OCI-LY7 (cell line): Measurements from ENCODE around the gene SPECC1L. TPM values are rescaled to one million over a fixed set of nuclear protein-coding genes. Genes with fewer than 3 reads are reported as not detected.

Source experiments
- BruUV-seq: library from RNA; stranded (reverse); fragments of 400-500 nt; replicated peaks from 2 replicates; lab custom pipeline; 2021; lab: Mats Ljungman, UMichigan
- CTCF ChIA-PET: fragments of 300-600 bp; sonication (Branson Sonifier 250); formaldehyde crosslinking; loops from one replicate; lab custom pipeline; 2022; ENCODE audit warnings: antibody characterized with exemption; ENCODE audit not compliant: unreplicated experiment; lab: Charles Lee
- POLR2A ChIA-PET: fragments of 300-600 bp; sonication (Branson Sonifier 250); formaldehyde crosslinking; loops from one replicate; lab custom pipeline; 2022; ENCODE audit warnings: antibody characterized with exemption; lab: Charles Lee
- DNase-seq: peaks from one replicate; pipeline ENCODE4 v3.0.0-alpha.2; 2015; ENCODE audit warnings: low spot score
- H2AFZ ChIP-seq: fragments of 200-600 bp; sonication (generic), shearing (Covaris generic); 2 replicates; pipeline ENCODE4 v1.6.1; 2014; ENCODE audit warnings: mild to moderate bottlenecking, antibody characterized with exemption, low read length, moderate library complexity
- H3K27ac ChIP-seq: fragments of 200-600 bp; sonication (generic); 2 replicates; pipeline ENCODE4 v1.5.1; 2014; ENCODE audit warnings: mixed run types, low read depth, mild to moderate bottlenecking, moderate library complexity, low read length, inconsistent platforms; ENCODE audit not compliant: poor library complexity, severe bottlenecking
- H3K36me3 ChIP-seq: fragments of 200-600 bp; sonication (generic); 2 replicates; pipeline ENCODE4 v1.6.1; 2014; ENCODE audit warnings: mild to moderate bottlenecking, antibody characterized with exemption, low read length, moderate library complexity, mixed read lengths; ENCODE audit not compliant: insufficient read depth
- H3K4me1 ChIP-seq: fragments of 200-600 bp; sonication (generic); 2 replicates; pipeline ENCODE4 v1.5.1; 2014; ENCODE audit warnings: mild to moderate bottlenecking, low read length; ENCODE audit not compliant: insufficient read depth, poor library complexity, severe bottlenecking
- H3K4me2 ChIP-seq: fragments of 200-600 bp; sonication (generic); 2 replicates; pipeline ENCODE4 v1.6.1; 2014; ENCODE audit warnings: mild to moderate bottlenecking, low read length
- H3K4me3 ChIP-seq: fragments of 200-600 bp; sonication (generic); 2 replicates; pipeline ENCODE4 v1.5.1; 2014; ENCODE audit warnings: mild to moderate bottlenecking, low read depth, low read length; ENCODE audit not compliant: poor library complexity, severe bottlenecking
- H3K79me2 ChIP-seq: fragments of 200-600 bp; sonication (generic); 2 replicates; pipeline ENCODE4 v1.6.1; 2016; ENCODE audit warnings: low read depth, mild to moderate bottlenecking, low read length, moderate library complexity, mixed read lengths; ENCODE audit not compliant: insufficient read depth
- H3K9me2 ChIP-seq: fragments of 200-600 bp; sonication (generic); 2 replicates; pipeline ENCODE4 v1.6.1; 2016; ENCODE audit warnings: mild to moderate bottlenecking, low read length, mixed read lengths; ENCODE audit not compliant: insufficient read depth
- H3K9me3 ChIP-seq: fragments of 200-600 bp; sonication (generic); 2 replicates; pipeline ENCODE4 v1.6.1; 2014; ENCODE audit warnings: mild to moderate bottlenecking, mixed run types, low read length, mixed read lengths
- H4K20me1 ChIP-seq: fragments of 200-600 bp; sonication (generic); 2 replicates; pipeline ENCODE4 v1.6.1; 2014; ENCODE audit warnings: mild to moderate bottlenecking, antibody characterized with exemption, low read length, moderate library complexity, mixed read lengths; ENCODE audit not compliant: insufficient read depth
- CTCF ChIP-seq: fragments of 200-600 bp; sonication (generic); conservative IDR thresholded peaks from 2 replicates; pipeline ENCODE4 v1.5.1; 2014; ENCODE audit warnings: mild to moderate bottlenecking, antibody characterized with exemption, low read length, moderate library complexity, mixed read lengths
- EZH2phosphoT487 ChIP-seq: fragments of 200-600 bp; sonication (generic); IDR thresholded peaks from 2 replicates; pipeline ENCODE4 v1.6.1; 2018; ENCODE audit warnings: low read depth, borderline replicate concordance, mild to moderate bottlenecking, mixed run types, antibody characterized with exemption, low read length, moderate library complexity, mixed read lengths
- intact Hi-C: fragments of 100-400 bp; cut with micrococcal nuclease; formaldehyde crosslinking; loops from one replicate; pipeline ENCODE4 v1.10.0; 2022; ENCODE audit not compliant: unreplicated experiment
- total RNA-seq, 2 experiments: library from RNA; depleted of rRNA in 1 of 2; stranded (reverse); fragments of >200 nt in 1 of 2; shearing (Covaris generic) in 1 of 2; gene quantifications; 2 replicates each; pipeline ENCODE4 v1.2.3, GENCODE V29; 2014 to 2022

SPECC1L gene
- total RNA-seq, 2 experiments from 2014 or later, result 47.0 to 66.2 TPM

DNA sequence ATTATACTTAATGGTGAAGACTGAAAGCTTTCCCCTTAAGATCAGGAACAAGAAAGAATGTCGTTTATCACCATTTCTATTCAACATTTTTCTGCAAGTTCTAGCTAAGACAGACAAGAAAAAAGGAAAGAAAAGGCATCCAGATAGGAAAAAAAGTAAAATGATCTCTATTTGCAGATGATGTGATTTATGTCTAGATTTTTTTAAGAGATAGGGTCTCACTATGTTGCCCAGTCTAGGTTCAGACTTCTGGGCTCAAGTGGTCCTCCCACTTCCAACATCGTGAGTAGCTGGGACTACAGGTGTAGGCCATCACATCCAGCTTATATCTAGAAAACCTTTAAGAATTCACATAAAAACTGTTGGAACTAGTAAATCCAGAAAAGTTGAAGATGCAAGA is 105.4 kb downstream of the SPECC1L start:
- intact Hi-C loops, result no loop called here
- no peak overlapping the region for H2AFZ ChIP-seq
- H3K9me2 ChIP-seq, result no peaks in the 10 kb centered on the region
- no peaks in the 10 kb centered on the region for H3K79me2 ChIP-seq
- DNase-seq, result no peak
- CTCF ChIA-PET, result no interaction called here
- no peak overlapping the region for H3K4me3 ChIP-seq
- POLR2A ChIA-PET, result interaction anchor here (0.9 kb wide), 1 partner anchor 10 kb away, joined by 3 read pairs; no protein-coding TSS in a partner anchor
- BruUV-seq, result no TSS peak
- TF ChIP-seq EZH2phosphoT487 (no peak), CTCF (no peak)
- H3K27ac ChIP-seq, result no peak overlapping the region
- H3K4me1 ChIP-seq, result no peaks in the 10 kb centered on the region
- H3K36me3 ChIP-seq, result peaks cover 79% of the 10 kb centered on the region
- H4K20me1 ChIP-seq, result no peaks in the 10 kb centered on the region
- H3K4me2 ChIP-seq, result no peak overlapping the region
- peaks cover 8% of the 10 kb centered on the region; the same call in 1 of the 2 replicates for H3K9me3 ChIP-seq

DNA sequence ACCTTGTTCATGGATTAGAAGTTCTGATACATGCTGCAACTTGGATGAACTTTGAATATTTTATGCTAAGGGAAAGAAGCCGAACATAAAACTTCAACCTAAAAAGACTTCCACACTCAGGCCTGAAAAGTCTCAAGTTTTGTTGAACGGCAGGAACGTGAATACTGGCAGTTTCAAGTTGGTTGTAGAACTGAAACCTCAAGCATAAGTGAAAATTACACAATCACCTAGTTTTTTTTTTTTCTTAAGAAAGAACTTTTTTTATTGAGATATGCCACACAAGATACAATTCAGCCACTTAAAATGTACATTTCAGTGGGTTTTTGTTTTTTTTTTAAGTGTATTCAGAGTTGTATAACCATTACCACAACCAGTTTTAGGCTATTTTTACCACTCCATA is 106.0 kb downstream of the SPECC1L start:
- Histone ChIP-seq H3K27ac (no peak overlapping the region), H3K4me2 (no peak overlapping the region), H3K79me2 (no peaks in the 10 kb centered on the region), H3K4me3 (no peak overlapping the region), H3K9me2 (no peaks in the 10 kb centered on the region), H3K9me3 (peaks cover 8% of the 10 kb centered on the region; the same call in 1 of the 2 replicates), H4K20me1 (no peaks in the 10 kb centered on the region), H3K36me3 (peaks cover 79% of the 10 kb centered on the region), H2AFZ (no peak overlapping the region), H3K4me1 (no peaks in the 10 kb centered on the region)
- no peak for TF ChIP-seq EZH2phosphoT487
- TF ChIP-seq CTCF, result no peak
- ChIA-PET POLR2A (interaction anchor here (0.9 kb wide), 1 partner anchor 9 kb away, joined by 3 read pairs; no protein-coding TSS in a partner anchor), CTCF (no interaction called here)
- BruUV-seq, result no TSS peak
- no peak for DNase-seq
- intact Hi-C loops, result no loop called here

GRCh38 chr22:24379536-24379935 is 108.9 kb downstream of the SPECC1L start:
- Histone ChIP-seq H3K4me1 (no peaks in the 10 kb centered on the region), H3K4me2 (no peak overlapping the region), H3K36me3 (peaks cover 78% of the 10 kb centered on the region), H3K27ac (no peak overlapping the region), H3K9me2 (no peaks in the 10 kb centered on the region), H3K79me2 (no peaks in the 10 kb centered on the region), H3K9me3 (peaks cover 8% of the 10 kb centered on the region; the same call in 1 of the 2 replicates), H4K20me1 (no peaks in the 10 kb centered on the region), H2AFZ (no peak overlapping the region), H3K4me3 (no peak overlapping the region)
- POLR2A ChIA-PET, result no interaction called here
- intact Hi-C loops, result no loop called here
- CTCF ChIA-PET, result no interaction called here
- TF ChIP-seq EZH2phosphoT487 (no peak), CTCF (no peak)
- DNase-seq, result no peak
- BruUV-seq, result no TSS peak
